ENCODE measurements around the gene DCK. TPM values are rescaled to one million over a fixed set of nuclear protein-coding genes. Genes with fewer than 3 reads are reported as not detected.

The DCK gene
- total and polyA plus RNA-seq, 2 of the 4 experiments (the other 2 are of a cell fraction): 7.0 to 8.9 TPM

- H2AFZ ChIP-seq (replicated peaks; ENCODE audit: low read length, poor library complexity): no peak overlapping the region
- no peak overlapping the region for H4K91ac ChIP-seq (ENCODE audit: insufficient read depth, low read depth, low read length)
- no peak overlapping the region for H3K27ac ChIP-seq (ENCODE audit: insufficient read depth, low read length)
- DNase-seq: no peak
- no peak overlapping the region; the same call in 1 of the 2 replicates for H3K23ac ChIP-seq (ENCODE audit: low read depth, low read length)
- in situ Hi-C loops (cut with MboI; ENCODE audit: low sequenced_read_pairs) (no loop called here), intact Hi-C loops (cut with micrococcal nuclease) (no loop called here), dilution Hi-C loops (cut with HindIII; ENCODE audit: low sequenced_read_pairs, unreplicated experiment) (no loop called here)
- no peak overlapping the region for H3K14ac ChIP-seq (replicated peaks; ENCODE audit: low read depth, low read length)
- H2BK20ac ChIP-seq (ENCODE audit: low read depth, low read length): no peak overlapping the region
- CTCF ChIA-PET: no interaction called here
- H3K36me3 ChIP-seq (ENCODE audit: control insufficient read depth, insufficient read depth, low read length): peaks cover 2% of the 10 kb centered on the region; the same call in 1 of the 2 replicates
- H3K4me3 ChIP-seq (ENCODE audit: insufficient read depth, low read depth, low read length): no peak overlapping the region
- H4K5ac ChIP-seq (ENCODE audit: low read depth, low read length): no peak overlapping the region
- H3K79me1 ChIP-seq (ENCODE audit: low read depth in 1 of 2, low read length in 2 of 2): peaks cover 0 to 31% of the 10 kb centered on the region in 2 experiments; a peak in 3 of 4 replicates
- no peak for TF ChIP-seq RAD21 (IDR thresholded peaks at IDR 0.05; ENCODE audit: low read length)
- TF ChIP-seq USF2 (IDR thresholded peaks at IDR 0.05; ENCODE audit: low read depth, low read length): no peak
- TF ChIP-seq SMC3 (IDR thresholded peaks at IDR 0.05; ENCODE audit: low read depth, low read length): no peak
- TF ChIP-seq RCOR1 (IDR thresholded peaks at IDR 0.05; ENCODE audit: insufficient replicate concordance, low read length): no peak
- TF ChIP-seq ELK1 (IDR thresholded peaks at IDR 0.05; ENCODE audit: borderline replicate concordance, low read depth, low read length): no peak
- no peak for TF ChIP-seq MAZ (IDR thresholded peaks at IDR 0.05; ENCODE audit: borderline replicate concordance, low read depth, low read length)
- TF ChIP-seq NFE2L2 (IDR thresholded peaks at IDR 0.05; ENCODE audit: low read depth, low read length): no peak
- TF ChIP-seq MAFK (IDR thresholded peaks at IDR 0.05; ENCODE audit: low read depth, low read length): no peak
- no peak for TF ChIP-seq RFX5 (IDR thresholded peaks at IDR 0.05; ENCODE audit: low read depth, low read length)
- TF ChIP-seq CTCF (conservative IDR thresholded peaks at IDR 0.05; ENCODE audit: low read depth, low read length): no peak
- TF ChIP-seq BHLHE40 (IDR thresholded peaks at IDR 0.05; ENCODE audit: low read depth, low read length): no peak
- H2BK15ac ChIP-seq (ENCODE audit: low read depth, low read length): no peak overlapping the region
- POLR2A ChIA-PET (ENCODE audit: unreplicated experiment): no interaction called here
- H3K9ac ChIP-seq (ENCODE audit: low read depth, low read length): no peak overlapping the region
- H3K4ac ChIP-seq (ENCODE audit: low read depth, low read length): no peak overlapping the region
- H3K27me3 ChIP-seq (ENCODE audit: control insufficient read depth, insufficient read depth, low read length): no peaks in the 10 kb centered on the region
- H4K20me1 ChIP-seq (ENCODE audit: insufficient read depth, low read length): peaks cover 6% of the 10 kb centered on the region; the same call in 1 of the 2 replicates
- H3K9me1 ChIP-seq (ENCODE audit: insufficient read depth, low read length): no peaks in the 10 kb centered on the region
- H2BK5ac ChIP-seq (ENCODE audit: low read depth, low read length, poor library complexity, severe bottlenecking): no peak overlapping the region
- no peak overlapping the region for H2AK5ac ChIP-seq (ENCODE audit: low read depth, low read length)
- ATAC-seq (ENCODE audit: low read depth): peak; percentile 10; the same call in 1 of the 2 replicates
- 100% methylated on average over 1 of the region's 7 CpGs; no CpG with 5 or more reads in 1 of the 2 experiments for WGBS, 2 experiments (ENCODE audit: extremely low coverage in 2 of 2, insufficient read length in 1 of 2)
- H2BK120ac ChIP-seq (ENCODE audit: low read depth, low read length): no peak overlapping the region
- H3K56ac ChIP-seq (ENCODE audit: extremely low read depth, insufficient read depth, low read length): no peak overlapping the region
- H2AK9ac ChIP-seq (replicated peaks; ENCODE audit: low read depth, low read length, poor library complexity): no peak overlapping the region
- H3K9me3 ChIP-seq (ENCODE audit: control insufficient read depth, insufficient read depth, low read length): no peaks in the 10 kb centered on the region; the same call in 1 of the 2 replicates
- BruUV-seq (replicated peaks): no TSS peak
- no peak overlapping the region for H3K4me2 ChIP-seq (ENCODE audit: low read depth, low read length)
- H3K18ac ChIP-seq (ENCODE audit: low read depth, low read length): no peak overlapping the region
- no peak overlapping the region for H4K8ac ChIP-seq (ENCODE audit: low read depth in 2 of 2, low read length in 2 of 2)
- peaks cover 5% of the 10 kb centered on the region for H3K4me1 ChIP-seq (ENCODE audit: control insufficient read depth, insufficient read depth, low read length)
Measured at GRCh38 chr4:71004281-71004851, 10.9 kb downstream of the DCK start.
